ENCODE results near the gene CCDC71L. TPM values are rescaled to one million over a fixed set of nuclear protein-coding genes. Genes with fewer than 3 reads are reported as not detected.

Gene CCDC71L
- polyA plus RNA-seq, 4 donors, result 9.2 to 10.5 (median 9.8) TPM

GRCh38 chr7:106659166-106659962, 1.6 kb downstream of the CCDC71L start:
- peak in 2 of 4 donors; percentile 2 to 28 for DNase-seq (ENCODE audit: low read depth in 4 of 4, low spot score in 3 of 4)

- no peak for DNase-seq (ENCODE audit: low read depth in 4 of 4, low spot score in 3 of 4)
These were observed 2.4 kb downstream of the CCDC71L start for GRCh38 chr7:106658316-106659165.

- no peak for DNase-seq (ENCODE audit: low read depth in 4 of 4, low spot score in 3 of 4)
These were observed 3.6 kb downstream of the CCDC71L start for GRCh38 chr7:106657085-106657991.

- DNase-seq (ENCODE audit: low read depth in 4 of 4, low spot score in 3 of 4), result no peak
These were observed 5.1 kb downstream of the CCDC71L start for GRCh38 chr7:106655703-106656498.

- DNase-seq (ENCODE audit: low read depth in 4 of 4, low spot score in 3 of 4), result no peak
These were observed 7.5 kb downstream of the CCDC71L start for GRCh38 chr7:106653488-106653887.

- DNase-seq (ENCODE audit: low read depth in 4 of 4, low spot score in 3 of 4), result no peak
These were observed 8.0 kb downstream of the CCDC71L start for GRCh38 chr7:106652909-106653308.

- DNase-seq (ENCODE audit: low read depth in 4 of 4, low spot score in 3 of 4), result no peak
These were observed 8.9 kb downstream of the CCDC71L start for GRCh38 chr7:106652092-106652491.

GRCh38 chr7:106646256-106646655, 14.7 kb downstream of the CCDC71L start:
- no peak for DNase-seq (ENCODE audit: low read depth in 4 of 4, low spot score in 3 of 4)

GRCh38 chr7:106644999-106645398, 16.0 kb downstream of the CCDC71L start:
- no peak for DNase-seq (ENCODE audit: low read depth in 4 of 4, low spot score in 3 of 4)

GRCh38 chr7:106643216-106644000, 17.6 kb downstream of the CCDC71L start:
- no peak for DNase-seq (ENCODE audit: low read depth in 4 of 4, low spot score in 3 of 4)

- DNase-seq (ENCODE audit: low read depth in 4 of 4, low spot score in 3 of 4), result no peak
These were observed 19.5 kb downstream of the CCDC71L start for GRCh38 chr7:106641416-106641815.

- no peak for DNase-seq (ENCODE audit: low read depth in 4 of 4, low spot score in 3 of 4)
These were observed 20.4 kb downstream of the CCDC71L start for GRCh38 chr7:106640368-106641141.

- DNase-seq (ENCODE audit: low read depth in 4 of 4, low spot score in 3 of 4), result no peak
These were observed 21.3 kb downstream of the CCDC71L start for GRCh38 chr7:106639476-106640334.

GRCh38 chr7:106635411-106635810, 25.5 kb downstream of the CCDC71L start:
- no peak for DNase-seq (ENCODE audit: low read depth in 4 of 4, low spot score in 3 of 4)

GRCh38 chr7:106634958-106635357, 26.0 kb downstream of the CCDC71L start:
- no peak for DNase-seq (ENCODE audit: low read depth in 4 of 4, low spot score in 3 of 4)

- DNase-seq (ENCODE audit: low read depth in 4 of 4, low spot score in 3 of 4), result no peak
These were observed 30.3 kb downstream of the CCDC71L start for GRCh38 chr7:106630648-106631047.

GRCh38 chr7:106629516-106629915, 31.4 kb downstream of the CCDC71L start:
- DNase-seq (ENCODE audit: low read depth in 4 of 4, low spot score in 3 of 4), result no peak

Measured in right renal pelvis (tissue), 4 donors.